Mucosa of descending colon (tissue), 3 donors: Measurements from ENCODE around the gene PLA2G12A. TPM values are rescaled to one million over a fixed set of nuclear protein-coding genes. Genes with fewer than 3 reads are reported as not detected.

Experiments used
- ATAC-seq: fragments of 200-7000 bp; cut with Tn5 transposase; one replicate; pipeline ENCODE4 v1.9.1; 2020; ENCODE audit warnings: mild to moderate bottlenecking, moderate library complexity
- DNase-seq, 3 donors: peaks; one replicate each; pipeline ENCODE4 v3.0.0-alpha.2; 2020
- H3K36me3 ChIP-seq: fragments of 200-600 bp; one replicate; pipeline ENCODE4 v1.8.0; 2021; ENCODE audit warnings: low read depth, mild to moderate bottlenecking
- H3K4me1 ChIP-seq: fragments of 200-600 bp; one replicate; pipeline ENCODE4 v1.8.0; 2021; ENCODE audit warnings: low read depth, mild to moderate bottlenecking
- H3K4me3 ChIP-seq: fragments of 200-600 bp; one replicate; pipeline ENCODE4 v1.8.0; 2021; ENCODE audit warnings: mild to moderate bottlenecking
- H3K9me3 ChIP-seq: fragments of 200-600 bp; one replicate; pipeline ENCODE4 v1.8.0; 2021; ENCODE audit warnings: mild to moderate bottlenecking
- intact Hi-C, 2 donors: fragments of 100-400 bp; cut with DNase I in 1 of 2; cut with micrococcal nuclease in 1 of 2; formaldehyde crosslinking; loops; one replicate each; pipeline versions ENCODE4 v1.11.0 to v1.11.1; 2022; cut with DNase I, micrococcal nuclease
- total RNA-seq, 3 donors: library from RNA; stranded (reverse); fragmentation: NEBNext Ultra II Directional in 2 of 3; extraction: Animal tissue kit (Norgen Biotek cat#: 25700) in 2 of 3; gene quantifications; one replicate each; pipeline versions ENCODE4 v1.2.1 to v1.2.4, GENCODE V29; 2021 to 2023
- TF ChIP-seq, protein P1 (sequence below): fragments of 200-600 bp; IDR thresholded peaks from one replicate; pipeline ENCODE4 v1.8.0; 2022; ENCODE audit warnings: antibody characterized with exemption, mild to moderate bottlenecking
- donor health status: DM: no; HTN: no; CAD: no; lungs with moderate emphysema.
- donor health status: DM: no; HTN: no; CAD: no.
- donor health status: DM: no; HTN: yes; CAD: no.

Gene PLA2G12A
- total RNA-seq, 3 donors from 2014 or later: 30.9 to 45.3 (median 43.5) TPM

DNA sequence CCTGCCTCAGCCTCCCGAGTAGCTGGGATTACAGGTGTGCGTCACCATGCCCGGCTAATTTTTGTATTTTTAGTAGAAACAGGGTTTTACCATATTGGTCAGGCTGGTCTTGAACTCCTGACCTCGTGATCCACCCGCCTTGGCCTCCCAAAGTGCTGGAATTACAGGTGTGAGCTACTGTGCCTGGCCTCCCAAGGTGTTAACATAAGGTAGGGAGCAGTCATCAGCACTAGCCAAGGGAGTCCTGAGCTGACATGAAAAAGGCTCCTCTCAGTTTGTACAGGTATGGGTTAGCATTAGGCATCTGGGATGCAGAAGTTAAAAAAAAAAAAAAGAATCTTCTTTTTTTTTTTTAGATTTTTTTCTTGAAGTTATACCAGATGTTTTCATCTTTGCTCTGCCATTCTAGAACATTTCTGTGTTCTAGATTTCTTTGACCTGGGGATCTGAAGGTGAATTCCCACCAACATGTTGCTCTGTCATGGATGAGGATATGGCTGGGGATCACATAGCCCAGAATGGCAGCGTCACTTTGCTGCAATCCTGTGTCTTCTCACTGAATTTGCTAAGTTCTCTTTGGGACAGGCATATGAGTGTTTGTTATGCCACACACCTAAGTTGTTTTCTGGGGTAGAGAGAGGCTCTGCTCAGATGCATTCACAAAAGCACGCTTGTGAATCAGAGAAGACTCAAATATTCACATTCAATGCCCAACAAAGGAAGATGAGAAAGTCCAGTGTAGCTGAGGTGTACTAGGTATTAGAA, 24.4 kb upstream of the PLA2G12A start:
- H3K4me1 ChIP-seq: no peaks in the 10 kb centered on the region
- H3K36me3 ChIP-seq: no peaks in the 10 kb centered on the region
- DNase-seq (no peak), ATAC-seq (no peak)
- H3K9me3 ChIP-seq: no peaks in the 10 kb centered on the region
- intact Hi-C loops: no loop called here
- H3K4me3 ChIP-seq: no peak overlapping the region
- TF ChIP-seq, protein P1, sequence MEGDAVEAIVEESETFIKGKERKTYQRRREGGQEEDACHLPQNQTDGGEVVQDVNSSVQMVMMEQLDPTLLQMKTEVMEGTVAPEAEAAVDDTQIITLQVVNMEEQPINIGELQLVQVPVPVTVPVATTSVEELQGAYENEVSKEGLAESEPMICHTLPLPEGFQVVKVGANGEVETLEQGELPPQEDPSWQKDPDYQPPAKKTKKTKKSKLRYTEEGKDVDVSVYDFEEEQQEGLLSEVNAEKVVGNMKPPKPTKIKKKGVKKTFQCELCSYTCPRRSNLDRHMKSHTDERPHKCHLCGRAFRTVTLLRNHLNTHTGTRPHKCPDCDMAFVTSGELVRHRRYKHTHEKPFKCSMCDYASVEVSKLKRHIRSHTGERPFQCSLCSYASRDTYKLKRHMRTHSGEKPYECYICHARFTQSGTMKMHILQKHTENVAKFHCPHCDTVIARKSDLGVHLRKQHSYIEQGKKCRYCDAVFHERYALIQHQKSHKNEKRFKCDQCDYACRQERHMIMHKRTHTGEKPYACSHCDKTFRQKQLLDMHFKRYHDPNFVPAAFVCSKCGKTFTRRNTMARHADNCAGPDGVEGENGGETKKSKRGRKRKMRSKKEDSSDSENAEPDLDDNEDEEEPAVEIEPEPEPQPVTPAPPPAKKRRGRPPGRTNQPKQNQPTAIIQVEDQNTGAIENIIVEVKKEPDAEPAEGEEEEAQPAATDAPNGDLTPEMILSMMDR: no peak

DNA sequence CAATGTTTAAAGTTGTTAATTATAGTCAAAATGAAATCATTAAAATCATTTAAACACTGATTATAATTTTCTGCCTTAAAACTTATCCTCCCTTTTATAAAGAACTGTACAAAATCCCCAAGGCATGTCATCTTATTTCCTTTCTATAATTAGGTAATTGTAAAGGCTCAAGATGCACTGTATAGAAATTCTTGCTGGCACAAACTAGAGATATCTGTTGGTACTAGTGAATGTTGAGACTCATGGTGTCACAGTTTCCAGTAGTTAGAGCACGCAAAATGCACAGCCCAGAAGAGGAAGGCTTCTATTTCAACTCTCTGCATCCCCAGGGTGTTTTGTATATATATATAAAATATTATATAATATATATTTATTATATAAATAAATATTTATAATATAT, 22.7 kb upstream of the PLA2G12A start:
- no peak overlapping the region for H3K4me3 ChIP-seq
- H3K36me3 ChIP-seq: no peaks in the 10 kb centered on the region
- intact Hi-C loops: no loop called here
- ATAC-seq: no peak
- H3K4me1 ChIP-seq: no peaks in the 10 kb centered on the region
- DNase-seq: no peak
- TF ChIP-seq, protein P1: no peak
- H3K9me3 ChIP-seq: no peaks in the 10 kb centered on the region

DNA sequence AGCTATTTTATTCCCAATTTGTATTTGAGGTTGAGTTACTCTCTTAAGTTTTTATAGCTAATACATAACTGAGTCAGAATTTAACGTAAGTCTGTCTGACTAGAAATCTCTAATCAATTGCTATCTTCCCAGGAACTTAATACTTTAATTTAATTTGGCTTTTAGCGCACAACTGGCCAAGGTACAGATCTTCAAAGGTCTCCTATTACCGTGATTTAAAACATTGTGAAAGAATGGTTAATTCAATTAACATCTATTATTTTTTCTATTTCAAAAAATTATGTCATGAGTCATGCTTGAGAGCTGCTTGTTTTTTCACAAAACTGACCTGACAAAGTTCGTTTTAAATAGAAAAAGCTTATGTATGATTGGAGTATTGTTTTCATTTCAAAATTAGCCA, 22.0 kb upstream of the PLA2G12A start:
- intact Hi-C loops: no loop called here

DNA sequence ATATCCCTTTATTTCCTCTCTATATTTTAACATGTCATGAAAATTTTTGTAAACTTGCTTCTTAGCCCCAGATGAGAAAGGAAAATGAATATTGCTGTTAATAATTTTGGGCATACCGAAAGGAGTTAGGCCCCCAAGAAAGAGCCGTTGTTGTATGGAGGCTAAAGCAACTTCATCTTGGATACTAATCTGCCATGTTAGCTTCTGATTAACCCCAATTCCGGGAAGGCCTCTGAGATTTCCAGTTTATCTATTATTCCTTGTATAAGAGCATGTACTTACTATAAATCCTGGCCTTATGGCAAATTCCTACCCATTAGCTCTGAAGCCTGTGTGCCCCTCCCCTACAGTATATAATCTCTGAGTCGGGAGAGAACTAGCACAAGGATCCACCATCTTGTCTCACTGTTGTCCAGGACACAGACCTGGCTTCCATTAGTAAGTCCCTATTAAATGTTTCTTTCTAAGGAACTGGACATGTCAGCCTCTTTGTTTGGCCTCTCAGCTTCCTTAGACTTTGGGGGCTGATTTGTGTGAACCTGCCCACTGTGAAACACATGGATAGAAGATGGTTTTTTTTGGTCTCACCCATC, 20.9 kb upstream of the PLA2G12A start:
- no peak for ATAC-seq
- no peak for DNase-seq
- Histone ChIP-seq H3K36me3 (no peaks in the 10 kb centered on the region), H3K4me3 (no peak overlapping the region), H3K9me3 (no peaks in the 10 kb centered on the region), H3K4me1 (no peaks in the 10 kb centered on the region)
- TF ChIP-seq, protein P1: no peak
- intact Hi-C loops: no loop called here

More for the DNA sequence above, 22.0 kb upstream of the PLA2G12A start:
- no peaks in the 10 kb centered on the region for H3K36me3 ChIP-seq
- DNase-seq (no peak), ATAC-seq (no peak)
- TF ChIP-seq, protein P1: no peak
- no peaks in the 10 kb centered on the region for H3K9me3 ChIP-seq
- no peak overlapping the region for H3K4me3 ChIP-seq
- H3K4me1 ChIP-seq: no peaks in the 10 kb centered on the region

DNA sequence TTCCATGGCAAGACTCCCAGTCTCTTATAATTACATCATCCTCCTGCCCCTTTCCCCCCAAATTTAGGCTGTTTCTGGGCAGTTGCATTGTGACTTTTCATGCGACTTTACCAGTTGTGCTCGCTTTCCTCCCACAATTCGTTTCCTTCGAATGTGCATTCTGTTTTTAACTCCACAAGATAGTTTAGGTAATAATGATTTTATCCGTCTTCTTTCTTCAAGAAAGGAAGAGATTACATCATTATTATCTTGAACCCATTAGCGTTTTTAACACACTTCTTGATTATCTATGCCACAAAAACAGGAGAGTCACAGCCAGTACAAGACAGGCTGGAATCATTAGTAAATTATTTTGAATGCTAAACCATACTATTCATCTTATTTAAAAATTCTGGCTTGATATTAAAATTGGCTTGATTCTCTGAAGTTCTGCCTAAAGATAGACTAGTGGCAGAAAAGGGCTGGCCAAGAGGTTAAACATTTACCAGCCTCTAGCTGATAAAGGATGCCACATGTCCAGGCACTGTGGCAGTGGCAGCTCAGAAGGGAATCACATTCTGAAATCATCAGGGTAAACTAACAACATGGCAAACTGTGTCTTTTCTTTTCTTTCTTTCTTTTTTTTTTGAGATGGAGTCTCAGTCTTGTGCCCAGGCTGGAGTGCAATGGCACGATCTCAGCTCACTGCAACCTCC, 19.7 kb upstream of the PLA2G12A start:
- Histone ChIP-seq H3K4me1 (no peaks in the 10 kb centered on the region), H3K4me3 (no peak overlapping the region), H3K9me3 (no peaks in the 10 kb centered on the region), H3K36me3 (no peaks in the 10 kb centered on the region)
- ATAC-seq (no peak), DNase-seq (no peak)
- intact Hi-C loops: no loop called here
- TF ChIP-seq, protein P1: no peak
